ENCODE data around the gene ZIC5.

ZIC5 gene

GRCh38 chr13:99988529-99989275 lies 17.1 kb upstream of the ZIC5 start:
- Histone ChIP-seq H3K27ac (no peak overlapping the region), H3K4me3 (no peak overlapping the region)

DNA sequence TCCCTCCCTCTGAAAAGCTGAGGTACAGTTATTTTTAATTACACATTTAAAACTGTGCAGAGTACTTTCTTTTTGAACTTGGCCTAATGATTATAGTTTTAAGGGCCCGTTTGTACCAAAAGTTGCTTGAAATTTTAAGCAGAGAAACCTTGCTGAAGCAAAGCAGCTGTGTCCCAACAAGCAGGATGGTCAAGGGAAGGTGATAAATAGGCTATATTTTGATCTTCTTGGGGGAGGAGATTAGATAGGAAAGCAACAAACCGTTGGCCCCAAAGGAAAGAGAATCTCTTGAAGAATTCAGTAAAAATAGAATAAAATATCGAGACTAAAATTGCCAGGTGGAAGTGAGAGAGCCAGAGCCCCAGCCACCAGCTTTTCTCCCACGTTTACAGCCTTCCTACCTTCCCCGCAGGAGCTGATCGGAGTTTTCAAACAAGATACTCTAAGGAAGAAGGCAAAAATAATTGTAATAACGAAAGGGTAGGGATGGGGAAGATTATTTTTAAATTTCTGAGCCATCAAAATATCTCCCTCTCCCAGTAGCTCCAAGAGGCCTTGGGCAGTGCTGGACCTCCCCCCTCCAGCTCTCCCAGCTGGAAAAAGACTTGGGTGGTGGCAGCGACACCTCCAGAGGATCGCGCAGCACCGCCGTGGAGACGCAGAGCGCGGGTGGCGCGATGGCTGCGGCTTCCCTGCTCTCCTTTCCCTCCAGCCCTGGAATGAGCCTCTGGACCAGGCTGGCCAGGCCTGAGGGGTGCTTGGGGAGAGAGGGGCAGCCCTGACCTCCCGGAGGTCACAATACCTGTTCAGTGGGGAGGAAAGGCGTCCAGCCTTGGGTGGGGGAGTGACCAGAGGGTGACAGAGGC lies 15.8 kb upstream of the ZIC5 start:
- Histone ChIP-seq H3K4me3 (no peak overlapping the region), H3K27ac (no peak overlapping the region)

- no peak overlapping the region for H3K27ac ChIP-seq
- no peak overlapping the region for H3K4me3 ChIP-seq
These were observed 15.2 kb upstream of the ZIC5 start for GRCh38 chr13:99986741-99987140.

- H3K4me3 ChIP-seq = no peak overlapping the region
- no peak overlapping the region for H3K27ac ChIP-seq
These were observed 14.4 kb upstream of the ZIC5 start for GRCh38 chr13:99985886-99986527.

GRCh38 chr13:99985241-99985874 lies 13.8 kb upstream of the ZIC5 start:
- Histone ChIP-seq H3K27ac (no peak overlapping the region), H3K4me3 (no peak overlapping the region)

- no peak overlapping the region for H3K27ac ChIP-seq
- no peak overlapping the region for H3K4me3 ChIP-seq
These were observed 13.1 kb upstream of the ZIC5 start for GRCh38 chr13:99984461-99985240.

DNA sequence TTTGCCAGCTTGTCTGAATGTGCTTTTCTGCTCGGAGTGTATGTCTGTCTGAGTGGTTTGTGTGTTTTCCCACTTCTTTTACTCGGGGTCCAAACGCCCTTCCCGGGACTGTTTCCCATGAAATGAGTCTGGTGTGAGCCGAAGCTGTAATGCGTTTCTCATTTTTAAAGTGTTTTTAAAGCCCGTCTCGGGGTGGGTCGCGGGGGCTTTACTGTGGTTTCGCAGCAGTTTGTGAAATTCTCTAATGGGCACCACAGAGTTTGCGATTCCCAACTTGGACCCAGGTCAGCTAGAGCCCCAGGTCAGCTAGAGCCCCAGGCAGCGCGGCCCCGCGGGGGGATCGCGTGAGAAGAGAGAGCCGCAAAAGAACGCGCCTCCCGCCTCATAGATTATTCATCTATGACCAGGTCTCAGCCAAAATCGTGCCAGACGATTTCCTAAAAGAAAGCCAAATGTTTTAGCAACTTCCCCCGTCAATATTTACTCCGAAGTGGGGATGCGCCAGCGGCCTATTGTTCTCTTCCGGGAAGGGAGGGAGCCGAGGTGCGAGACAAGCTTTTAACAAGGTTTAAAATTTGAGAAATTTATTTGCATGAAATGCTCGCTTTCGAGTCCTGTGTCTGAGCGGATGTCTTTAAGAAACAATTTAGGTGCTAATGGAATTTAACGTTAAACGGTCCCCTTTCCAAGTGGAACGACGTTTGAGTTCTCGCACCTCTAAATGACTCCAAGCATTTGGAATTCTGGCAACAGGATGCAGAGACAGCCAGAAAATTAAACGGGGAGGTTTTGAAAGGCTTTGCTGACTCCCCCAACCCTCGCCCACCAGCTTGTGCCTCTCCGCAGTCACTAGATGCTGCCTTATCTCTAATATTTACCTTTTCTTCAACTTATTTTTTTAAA lies 12.2 kb upstream of the ZIC5 start:
- no peak overlapping the region for H3K4me3 ChIP-seq
- no peak overlapping the region for H3K27ac ChIP-seq

DNA sequence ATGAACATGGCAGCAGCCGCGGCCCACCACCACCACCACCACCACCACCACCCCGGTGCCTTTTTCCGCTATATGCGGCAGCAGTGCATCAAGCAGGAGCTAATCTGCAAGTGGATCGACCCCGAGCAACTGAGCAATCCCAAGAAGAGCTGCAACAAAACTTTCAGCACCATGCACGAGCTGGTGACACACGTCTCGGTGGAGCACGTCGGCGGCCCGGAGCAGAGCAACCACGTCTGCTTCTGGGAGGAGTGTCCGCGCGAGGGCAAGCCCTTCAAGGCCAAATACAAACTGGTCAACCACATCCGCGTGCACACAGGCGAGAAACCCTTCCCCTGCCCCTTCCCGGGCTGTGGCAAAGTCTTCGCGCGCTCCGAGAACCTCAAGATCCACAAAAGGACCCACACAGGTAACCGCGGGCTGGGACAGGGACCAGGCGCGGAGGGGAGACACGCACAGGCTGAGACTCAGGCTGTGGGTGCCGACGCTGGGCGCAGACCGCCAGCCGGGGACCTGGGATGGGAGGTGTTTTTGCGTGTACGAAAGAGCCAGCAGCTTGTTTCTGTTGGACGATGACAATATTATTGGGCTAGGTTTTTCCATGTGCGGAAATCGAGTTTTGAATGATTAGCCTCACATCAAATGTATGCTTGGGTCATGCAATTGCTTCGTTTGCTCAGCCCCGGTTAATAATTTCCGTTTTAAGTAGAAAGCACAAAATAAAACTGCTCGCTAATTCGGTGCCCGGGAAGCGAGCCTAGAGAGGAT lies 11.3 kb upstream of the ZIC5 start:
- H3K27ac ChIP-seq = no peak overlapping the region

GRCh38 chr13:99982036-99982730 lies 10.6 kb upstream of the ZIC5 start:
- no peak overlapping the region for H3K27ac ChIP-seq
- H3K4me3 ChIP-seq = peak overlapping the region; percentile 22 to 49 (median 37)

More for the DNA sequence above, 11.3 kb upstream of the ZIC5 start:
- H3K4me3 ChIP-seq = peak overlapping the region in 2 of 7 experiments; percentile 37 to 38

GRCh38 chr13:99981735-99982035 lies 10.1 kb upstream of the ZIC5 start, which contains the start of gene ZIC2:
TSS of gene ZIC2 (plus strand) at chr13:99981784. CDS start at chr13:99982065, 281 bp downstream.
- Histone ChIP-seq H3K4me3 (peak within 1 kb of the TSS; percentile 22 to 49 (median 37)), H3K27ac (no peak within 1 kb of the TSS)

GRCh38 chr13:99980824-99981734 lies 9.5 kb upstream of the ZIC5 start:
- Histone ChIP-seq H3K4me3 (peak overlapping the region; percentile 22 to 49 (median 37)), H3K27ac (no peak overlapping the region)

GRCh38 chr13:99980201-99980823 lies 8.7 kb upstream of the ZIC5 start:
- H3K27ac ChIP-seq = no peak overlapping the region
- peak overlapping the region; percentile 22 to 49 (median 37) for H3K4me3 ChIP-seq

DNA sequence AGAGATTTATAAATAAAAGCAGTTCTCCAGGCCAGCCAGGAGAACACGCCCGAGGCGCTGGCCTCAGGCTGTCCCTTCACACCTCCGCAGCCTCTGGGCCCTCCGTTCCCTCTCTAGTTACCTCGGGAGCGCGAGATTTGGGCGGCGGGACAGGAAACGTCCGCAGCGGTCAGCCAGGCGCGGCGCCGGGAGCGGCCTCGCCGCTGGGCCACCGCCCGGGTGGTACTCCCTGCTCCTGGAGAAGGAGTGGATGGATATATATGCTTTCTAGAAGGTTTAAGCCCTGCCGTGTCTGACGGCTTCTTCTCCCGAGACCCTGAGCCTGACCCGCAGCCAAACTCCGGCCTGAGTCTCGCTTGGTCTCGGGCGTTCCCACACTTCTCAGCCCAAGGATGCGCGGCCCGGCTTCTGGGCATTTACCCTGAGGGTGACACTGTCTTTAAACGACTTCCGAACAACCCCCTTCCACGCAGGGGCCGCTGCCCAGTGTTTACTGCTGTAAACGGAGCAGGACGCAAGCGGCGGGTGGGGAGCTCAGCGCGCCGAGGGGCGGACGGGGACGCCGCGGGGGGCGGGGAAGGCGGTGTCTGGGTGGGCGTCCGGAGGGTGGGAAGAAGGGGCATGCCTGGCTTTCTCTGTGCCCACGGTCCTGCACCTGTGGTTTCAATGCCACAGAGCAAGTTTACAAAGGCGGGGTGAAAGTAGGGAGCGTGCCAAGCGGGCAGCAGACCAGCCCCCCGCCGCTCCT lies 8.1 kb upstream of the ZIC5 start:
- Histone ChIP-seq H3K27ac (no peak overlapping the region), H3K4me3 (peak overlapping the region; percentile 22 to 49 (median 37))

GRCh38 chr13:99978799-99979452 lies 7.4 kb upstream of the ZIC5 start:
- H3K4me3 ChIP-seq = no peak overlapping the region
- H3K27ac ChIP-seq = no peak overlapping the region
